HG02759 (cell line): ENCODE results near the gene ARHGAP22.
A peak's percentile ranks its signal among the peaks of the same experiment; 100 is the strongest.

Source experiments
- ATAC-seq: cut with Tn5 transposase; IDR thresholded peaks from one replicate; pipeline ENCODE4 v1.9.1; 2021; ENCODE audit warnings: mild to moderate bottlenecking, moderate library complexity; ENCODE audit not compliant: unreplicated experiment

The ARHGAP22 gene

DNA sequence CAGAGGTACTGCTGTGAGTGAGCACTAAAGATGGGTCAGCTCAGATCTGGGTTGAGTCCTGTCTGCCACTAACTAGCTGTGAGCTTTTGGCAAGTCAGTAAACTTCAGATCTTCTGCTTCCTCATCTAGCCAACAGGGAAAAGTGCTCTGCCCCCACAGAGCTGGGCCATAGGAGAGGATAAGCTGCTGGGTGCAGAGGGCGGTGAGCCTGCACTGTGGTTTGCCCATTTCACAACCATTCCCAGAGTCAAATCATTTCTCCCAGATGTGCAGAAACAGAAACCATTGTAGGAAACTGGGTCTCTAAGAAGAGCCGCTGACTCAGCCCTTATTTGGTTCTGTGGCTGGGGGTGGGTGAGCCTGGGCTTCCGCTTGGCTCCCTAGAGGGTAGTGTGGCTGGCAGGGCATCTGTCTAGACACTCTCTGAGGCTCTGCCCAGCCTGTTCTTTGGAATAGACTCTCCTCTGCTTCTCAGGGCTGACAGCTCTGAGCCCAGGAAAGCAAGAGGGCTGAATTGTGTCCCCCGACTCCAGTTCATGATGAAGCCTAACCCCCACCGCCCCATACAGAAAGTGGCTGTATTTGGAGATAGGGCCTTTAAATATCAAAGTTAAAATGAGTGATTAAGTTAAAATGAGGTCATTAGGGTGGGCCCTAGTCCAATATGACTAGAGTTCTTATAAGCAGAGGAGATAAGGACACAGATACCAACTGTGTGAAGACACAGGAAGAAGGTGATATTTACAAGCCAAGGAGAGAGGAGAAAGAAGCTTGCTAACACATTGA is 29.5 kb upstream of the ARHGAP22 start:
- ATAC-seq: peak; percentile 98

DNA sequence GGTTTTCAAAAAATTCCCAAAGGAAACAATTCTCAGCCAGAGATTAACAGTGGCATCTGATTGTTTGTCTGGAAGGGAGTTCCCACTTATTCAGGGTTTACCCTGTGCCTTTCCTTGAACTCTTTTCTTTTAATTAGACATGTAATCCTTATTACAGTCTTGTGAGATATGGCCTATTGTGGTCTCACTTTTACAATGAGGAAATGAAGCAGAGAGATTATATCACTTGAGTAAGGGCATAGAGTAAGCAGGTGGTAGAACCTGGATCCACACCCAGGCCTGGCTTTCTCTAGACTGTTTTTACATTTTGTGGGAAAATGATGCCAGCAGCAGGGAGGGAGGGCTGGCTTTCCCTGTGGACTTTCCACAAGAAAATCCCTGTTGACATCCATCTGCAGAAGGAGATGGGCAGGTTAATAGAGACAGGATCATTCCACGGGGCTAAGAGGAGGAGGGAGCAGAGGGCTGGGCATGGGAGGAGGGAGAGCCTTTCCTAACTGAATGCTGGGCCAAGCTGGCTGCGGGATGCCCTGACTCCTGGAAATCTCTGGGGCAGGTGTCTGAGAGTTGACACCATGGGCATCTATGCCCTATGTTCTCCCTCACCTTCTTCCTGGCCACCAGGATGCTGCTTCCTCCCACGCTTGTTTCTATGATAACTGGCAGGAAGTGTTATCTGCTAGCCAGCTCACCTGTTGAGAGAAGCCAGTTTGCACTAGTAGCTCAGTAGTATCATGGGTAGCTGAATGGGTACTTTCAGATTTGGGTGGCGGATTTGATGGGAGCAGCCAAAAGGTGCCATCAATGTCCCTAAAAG is 28.7 kb upstream of the ARHGAP22 start:
- peak; percentile 36 for ATAC-seq

DNA sequence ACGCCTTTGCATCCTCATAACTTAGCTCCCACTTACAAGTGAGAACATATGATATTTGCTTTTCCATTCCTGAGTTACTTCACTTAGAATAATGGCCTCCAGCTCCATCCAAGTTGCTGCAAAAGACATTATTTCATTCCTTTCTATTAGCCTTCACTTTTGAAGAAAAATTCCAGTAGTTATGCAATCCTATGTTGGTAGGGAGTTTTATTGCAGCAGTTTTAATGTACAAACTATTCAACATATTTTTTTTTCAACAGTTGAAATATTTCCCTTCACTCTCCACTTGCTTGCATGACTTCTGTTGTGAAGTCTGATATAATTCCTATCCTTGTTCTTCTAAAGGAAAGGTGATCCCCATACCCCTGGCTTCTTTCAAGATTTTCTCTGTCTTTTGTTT is 27.3 kb upstream of the ARHGAP22 start:
- ATAC-seq: no peak

DNA sequence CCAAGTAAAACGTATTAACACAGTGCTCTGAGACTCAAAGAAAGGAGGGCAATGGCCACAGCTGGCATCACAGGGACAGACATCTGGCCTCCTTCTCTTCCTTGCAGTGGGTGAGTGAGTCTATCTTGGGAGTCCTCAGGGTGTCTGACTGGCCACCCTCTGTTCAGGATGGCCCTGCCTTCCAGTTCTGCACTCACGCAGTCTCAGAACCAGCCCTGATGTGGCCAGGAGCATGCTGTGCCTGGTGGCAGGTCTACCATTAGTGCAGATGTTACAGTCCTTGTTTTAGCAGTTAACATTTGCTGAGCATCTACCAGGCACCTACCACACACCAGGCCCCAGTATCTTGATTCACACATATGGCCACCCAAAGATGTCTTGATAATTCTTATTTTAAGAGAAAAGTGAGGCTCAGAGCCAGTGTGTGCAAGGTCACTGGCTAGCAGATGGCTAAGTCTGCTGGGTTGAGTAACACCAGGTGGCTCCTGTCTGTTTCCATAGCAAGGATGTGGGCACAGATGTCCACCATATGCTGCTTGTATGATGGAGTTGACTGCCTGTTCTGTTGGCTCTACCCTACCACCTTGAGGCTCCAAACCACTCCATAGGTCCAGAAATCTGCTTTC is 23.2 kb upstream of the ARHGAP22 start:
- ATAC-seq: no peak

DNA sequence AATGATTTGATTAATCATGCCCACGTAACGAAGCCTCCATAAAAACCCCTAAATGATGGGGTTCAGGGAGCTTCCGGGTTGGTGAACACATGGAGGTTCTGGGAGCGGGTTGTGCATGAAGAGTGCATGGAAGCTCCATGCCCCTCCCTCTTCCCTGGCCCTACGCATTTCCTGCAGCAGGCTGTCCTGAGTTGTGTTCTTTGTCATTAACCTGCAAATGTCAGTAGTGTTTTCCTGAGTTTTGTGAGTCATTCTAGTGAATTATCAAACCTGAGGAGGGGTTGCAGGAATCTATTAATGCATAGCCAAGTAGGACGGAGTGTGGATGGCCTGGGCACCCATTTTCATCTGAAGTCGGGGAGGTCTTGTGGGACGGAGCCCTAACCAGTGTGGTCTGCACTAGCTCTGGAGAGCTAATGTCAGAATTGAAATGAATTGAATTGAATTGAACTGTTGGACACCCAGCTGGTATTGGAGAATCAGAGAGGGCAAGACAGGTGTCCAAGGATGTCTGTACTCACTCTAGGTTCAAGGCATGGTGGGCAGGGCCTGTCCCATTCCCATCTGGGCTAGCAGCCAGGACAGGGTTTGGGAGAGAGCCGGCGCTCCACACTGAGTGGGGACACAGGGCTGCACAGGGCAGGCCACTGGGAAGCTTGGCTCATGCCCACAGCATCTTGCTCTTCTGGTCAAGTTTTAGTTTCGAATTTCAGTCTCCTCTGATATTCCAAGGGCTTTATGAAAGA is 22.3 kb upstream of the ARHGAP22 start:
- ATAC-seq: no peak

DNA sequence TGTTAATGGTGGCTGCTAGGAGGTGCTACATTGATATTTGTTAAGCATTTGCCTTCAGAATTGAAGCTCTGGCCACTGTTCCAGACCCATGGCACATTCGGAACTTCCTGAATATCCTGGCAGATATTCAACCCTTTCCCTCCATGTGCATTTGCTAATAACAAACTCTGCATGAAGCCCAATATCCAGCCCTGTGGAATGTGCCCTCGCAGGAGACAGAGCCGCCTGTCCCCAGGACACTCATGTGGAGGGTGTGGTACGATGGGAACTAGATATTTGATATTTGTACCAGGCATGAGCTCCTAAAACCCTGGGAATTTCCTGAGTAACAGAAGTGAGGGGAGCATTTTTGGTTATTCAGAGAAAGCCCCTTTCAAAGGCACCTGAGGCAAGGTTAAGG is 21.6 kb upstream of the ARHGAP22 start:
- no peak for ATAC-seq

DNA sequence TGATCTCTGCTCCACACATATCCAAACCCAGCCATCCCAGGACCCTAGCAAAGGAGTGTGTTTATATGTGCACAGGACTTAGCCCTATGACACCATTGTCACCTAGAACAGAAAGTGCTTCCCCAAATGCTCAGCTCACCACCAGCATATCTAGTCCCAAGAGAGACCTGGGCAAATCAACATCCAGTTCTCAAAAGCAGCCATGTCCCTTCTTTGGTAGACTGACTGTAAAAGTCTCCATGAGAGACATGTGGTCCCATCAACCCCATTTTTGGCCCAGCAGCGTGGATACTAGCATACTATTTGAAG is 20.9 kb upstream of the ARHGAP22 start:
- no peak for ATAC-seq

DNA sequence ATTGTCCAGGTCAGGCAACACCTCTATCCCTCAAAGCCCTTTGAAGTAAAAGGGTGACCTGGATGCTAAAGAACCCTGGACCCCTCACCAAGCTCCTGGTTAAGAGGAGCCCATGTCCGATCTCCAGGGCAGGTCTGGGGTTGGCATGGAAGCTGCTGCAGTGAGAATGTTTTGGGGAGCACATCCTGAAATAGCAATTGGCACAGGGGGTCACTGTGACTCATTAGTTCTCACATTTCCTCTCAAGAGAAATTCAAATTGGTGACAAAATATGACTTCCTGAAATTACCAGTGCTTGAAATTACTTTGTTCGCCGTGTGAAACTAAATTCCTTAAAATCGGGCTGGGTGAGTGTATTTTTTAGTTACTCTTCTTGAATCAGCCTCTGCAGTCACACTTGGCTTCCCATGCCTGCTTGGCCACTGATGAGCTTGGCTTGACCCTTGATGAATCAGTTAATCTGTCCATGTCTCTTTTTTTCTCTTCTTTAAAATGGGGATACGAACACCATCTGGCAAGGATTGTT is 18.8 kb upstream of the ARHGAP22 start:
- ATAC-seq: no peak

DNA sequence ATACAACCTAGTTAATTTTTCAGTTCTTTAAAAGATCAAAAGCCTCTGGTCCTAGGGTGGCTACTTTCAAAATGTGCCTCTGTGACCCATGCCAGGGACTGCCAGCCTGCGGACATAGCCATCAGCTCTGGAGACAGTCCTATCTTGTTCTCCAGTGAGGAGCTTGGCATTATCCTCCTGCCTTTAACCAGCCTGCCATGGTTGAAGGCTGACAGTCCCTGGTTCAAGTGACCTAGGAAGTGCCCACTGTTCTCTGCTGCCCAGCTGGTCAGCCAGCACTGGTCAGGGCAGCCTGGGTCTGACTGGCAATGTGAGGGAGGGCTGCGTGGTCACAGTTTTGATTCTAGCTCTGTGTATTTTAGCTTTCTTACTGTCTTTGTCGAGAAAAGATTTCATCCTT is 18.1 kb upstream of the ARHGAP22 start:
- ATAC-seq: no peak

DNA sequence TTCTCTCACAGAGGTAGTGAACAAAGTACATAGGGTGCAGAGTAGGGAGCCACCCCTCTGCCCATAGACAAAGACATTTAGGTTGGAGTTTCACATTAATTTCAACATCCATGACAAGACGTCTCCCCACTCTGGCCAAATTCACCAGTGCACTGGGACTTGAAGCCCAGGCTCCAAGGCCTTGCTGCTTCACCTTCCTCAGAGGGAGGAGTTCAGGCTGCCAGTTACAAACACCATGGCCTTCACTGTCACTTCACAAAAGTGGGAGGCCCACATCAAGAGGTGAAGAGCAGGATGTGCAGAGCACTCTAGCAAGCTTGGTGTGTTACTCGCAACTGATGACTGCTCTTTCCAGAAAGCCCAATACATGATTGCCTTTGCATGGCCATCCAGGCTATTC is 15.8 kb upstream of the ARHGAP22 start:
- ATAC-seq: no peak

DNA sequence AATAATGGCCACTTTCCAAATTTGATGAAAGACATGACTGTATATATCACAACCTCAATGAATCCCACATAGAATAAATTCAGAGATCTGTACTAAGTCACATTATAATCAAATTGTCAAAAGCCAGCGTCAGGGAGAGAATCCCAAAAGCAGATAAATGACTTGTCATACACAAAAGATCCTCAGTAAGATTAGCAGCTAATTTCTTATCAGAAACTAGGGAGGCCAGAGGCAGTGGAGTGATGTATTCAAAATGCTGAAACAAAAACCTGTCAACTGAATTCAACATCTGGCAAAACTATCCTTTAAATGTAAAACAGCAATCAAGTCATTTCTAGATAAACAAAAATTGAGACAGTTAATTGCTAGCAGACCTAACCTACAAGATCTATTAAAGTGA is 11.6 kb upstream of the ARHGAP22 start:
- no peak for ATAC-seq

DNA sequence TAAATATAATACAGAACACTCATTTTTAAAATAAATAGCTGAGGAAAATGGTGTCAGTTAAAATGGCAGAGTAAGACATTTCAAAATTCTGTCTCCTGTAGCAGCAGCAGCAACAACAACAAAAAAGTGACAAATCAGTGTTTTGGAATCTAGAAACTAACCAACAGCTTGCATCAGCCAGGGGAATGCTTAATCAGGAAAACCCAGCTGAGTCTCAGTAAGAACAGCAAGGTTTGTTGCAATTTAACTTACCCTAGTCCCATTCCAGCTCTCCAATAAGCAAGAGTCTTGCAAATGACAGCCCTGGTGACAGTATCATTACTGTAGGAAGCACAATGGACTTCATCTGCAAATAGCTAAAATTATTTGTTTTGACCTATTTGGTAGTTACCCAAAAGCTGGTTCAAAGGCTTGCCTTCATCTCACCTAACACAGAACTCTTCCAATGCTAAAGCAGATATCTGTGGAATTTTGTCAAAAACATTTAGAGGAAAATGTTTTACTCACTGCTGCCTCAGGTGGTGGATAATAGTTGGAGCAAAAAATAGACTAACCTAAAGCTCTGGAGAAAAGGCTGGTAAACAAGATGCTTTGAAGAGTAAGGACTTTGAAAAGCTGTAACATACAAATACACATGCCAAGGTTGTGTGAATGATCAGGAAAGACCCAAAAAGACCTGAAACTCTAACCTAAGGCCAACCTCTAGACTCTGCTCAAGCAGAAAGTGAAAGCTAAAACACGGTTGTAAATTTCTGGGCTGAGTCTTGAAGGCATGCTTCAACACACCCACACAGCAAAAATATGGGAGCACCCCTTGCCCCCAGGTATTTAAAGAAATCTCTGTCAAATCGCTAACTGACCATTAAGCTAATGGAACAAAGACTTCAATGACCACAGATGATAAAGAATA is 9.9 kb upstream of the ARHGAP22 start:
- peak; percentile 90 for ATAC-seq

DNA sequence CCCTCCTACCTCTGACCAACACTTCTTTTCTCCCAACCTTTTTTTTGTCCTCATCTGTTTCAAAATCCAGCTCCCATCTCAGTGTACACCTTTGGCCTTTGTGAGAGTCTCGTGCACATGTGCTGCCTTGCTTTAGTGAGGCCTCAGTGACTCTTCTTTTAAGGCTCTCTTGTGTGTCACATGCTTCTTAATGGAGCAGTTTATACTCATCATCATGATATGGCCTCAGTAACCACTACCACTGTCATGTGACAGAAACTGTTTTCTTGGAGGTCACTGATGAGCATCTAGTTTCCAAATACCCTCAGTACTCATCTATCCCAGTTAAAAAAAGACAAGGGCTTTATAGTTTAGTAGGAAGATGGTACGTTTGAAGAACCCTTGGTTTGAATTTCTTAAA is 8.1 kb upstream of the ARHGAP22 start:
- ATAC-seq: no peak

DNA sequence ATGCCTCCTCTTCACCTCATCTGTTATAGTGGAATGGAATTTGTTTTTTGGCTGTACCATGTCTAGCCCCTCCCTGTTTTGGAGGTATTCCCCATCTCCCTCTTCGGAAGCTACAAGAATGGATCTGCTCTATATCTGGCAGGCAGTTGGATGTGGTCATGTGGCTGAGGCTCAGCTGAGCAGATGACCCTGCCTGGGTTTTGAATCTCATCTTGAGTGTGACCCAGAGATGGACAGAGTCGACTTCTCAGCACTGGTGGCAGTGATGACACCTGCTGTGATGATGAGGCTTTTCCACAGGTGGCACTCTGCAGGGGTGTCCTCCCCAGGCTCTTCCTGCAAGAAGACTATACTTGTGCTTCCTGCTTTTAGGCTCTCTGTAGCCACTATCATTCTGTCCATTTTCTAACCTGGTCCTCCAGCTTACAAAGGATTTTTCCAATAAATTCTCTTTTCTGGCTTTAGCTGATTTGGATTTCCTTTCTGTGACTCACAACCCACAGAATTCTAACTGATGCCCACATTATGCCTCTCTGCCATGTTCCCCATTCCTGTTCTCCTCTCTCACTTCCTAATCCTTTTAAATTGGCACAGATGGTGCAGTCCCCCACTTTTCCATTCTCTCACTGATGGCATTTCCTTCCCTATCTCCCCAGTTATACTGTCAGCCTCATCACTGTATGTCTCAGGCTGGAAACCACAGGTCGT is 7.5 kb upstream of the ARHGAP22 start:
- ATAC-seq: no peak

DNA sequence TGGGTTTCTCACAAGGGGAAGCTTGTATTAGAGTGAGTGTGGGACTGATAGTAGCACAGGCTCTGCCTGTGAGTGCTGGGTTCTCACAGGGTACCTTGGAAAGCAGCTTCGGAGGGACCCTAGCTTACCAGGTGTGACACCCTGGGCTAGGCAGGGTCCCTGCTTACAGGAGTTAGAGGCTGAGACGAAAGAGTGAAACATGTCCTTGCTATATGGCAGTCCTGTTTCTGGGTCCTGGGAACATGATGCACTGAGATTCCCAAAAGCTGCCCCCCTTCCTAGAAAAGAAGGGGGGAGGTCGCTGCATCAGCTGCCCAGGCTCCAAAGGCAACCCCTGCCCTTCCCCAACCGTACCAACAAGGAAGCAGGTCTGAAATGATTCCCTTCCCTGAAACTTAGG is 6.3 kb upstream of the ARHGAP22 start:
- no peak for ATAC-seq

DNA sequence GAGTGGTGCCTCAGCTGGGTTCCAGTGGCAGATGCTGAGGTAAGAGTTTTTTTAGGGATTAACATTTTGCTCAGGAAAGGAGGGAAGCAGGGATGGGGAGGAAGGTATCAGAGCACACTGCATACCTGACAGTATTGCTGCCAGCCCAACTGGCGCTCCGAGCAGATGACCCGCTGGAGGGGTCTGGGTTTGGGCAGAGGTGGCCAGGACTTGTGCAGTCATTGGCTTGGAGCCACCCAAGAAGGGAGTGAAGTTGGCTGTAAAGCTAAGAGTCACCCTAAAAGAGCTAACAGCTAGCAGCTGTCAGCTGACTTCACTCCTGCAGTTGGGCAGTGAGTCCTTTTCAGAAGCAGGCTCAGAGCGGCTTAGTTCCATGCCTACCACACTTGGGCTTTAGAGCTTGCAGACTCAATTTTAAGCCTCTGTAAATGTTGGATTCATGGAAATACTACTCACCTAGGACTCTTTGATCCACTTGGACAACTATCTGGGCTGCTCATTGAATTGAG is 5.8 kb upstream of the ARHGAP22 start:
- ATAC-seq: no peak

DNA sequence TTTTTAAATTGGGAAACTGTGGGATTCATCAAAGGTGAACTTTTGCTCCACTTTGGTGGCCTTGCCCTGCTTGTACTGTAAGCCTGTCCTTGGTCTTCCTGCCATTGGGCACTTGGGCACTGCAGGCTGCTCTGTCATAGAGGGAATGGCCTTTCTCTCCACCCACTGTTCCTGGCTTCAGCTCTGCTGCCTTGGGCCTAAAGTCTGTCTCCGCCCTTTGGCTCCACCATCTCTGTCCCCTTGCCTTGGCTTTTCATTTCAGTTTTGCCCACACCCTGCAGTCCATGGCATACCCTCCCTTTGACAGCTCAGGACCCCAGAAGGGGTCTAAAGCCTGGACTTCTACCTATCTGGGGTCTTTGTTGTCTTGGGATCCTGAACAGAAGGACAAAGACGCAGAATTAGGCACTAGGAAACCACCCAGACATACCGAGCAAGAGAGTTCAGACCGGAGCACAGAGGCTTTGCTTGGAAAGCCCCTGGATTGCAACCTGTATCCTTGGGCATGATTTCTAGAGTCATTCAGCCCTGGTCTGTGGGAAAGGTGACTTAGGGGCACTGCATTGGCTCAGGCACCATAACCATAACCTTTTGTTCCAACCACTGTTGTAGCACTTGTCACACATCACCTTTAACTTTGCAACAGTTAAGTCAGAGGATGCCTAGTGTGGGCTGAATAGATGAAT is 5.2 kb upstream of the ARHGAP22 start:
- no peak for ATAC-seq

DNA sequence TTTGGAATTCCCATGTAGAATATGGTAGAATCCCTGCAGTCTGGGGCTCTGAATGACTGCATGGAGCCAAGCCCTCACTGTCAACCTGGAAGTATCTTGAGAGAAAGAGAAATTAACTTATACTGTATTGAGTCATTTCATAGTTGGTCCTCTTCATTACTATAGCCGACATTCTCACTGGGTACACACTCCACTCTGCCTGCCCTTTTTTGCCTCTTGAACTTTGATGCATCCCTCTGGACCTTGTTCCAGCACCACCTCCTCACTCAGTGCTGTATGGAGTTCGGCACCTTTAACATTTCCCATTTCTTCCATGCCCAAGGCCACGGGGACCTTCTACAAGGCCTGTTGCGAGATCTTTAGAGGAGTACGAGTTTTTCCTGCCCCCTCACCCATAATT is 4.6 kb upstream of the ARHGAP22 start:
- ATAC-seq: no peak

DNA sequence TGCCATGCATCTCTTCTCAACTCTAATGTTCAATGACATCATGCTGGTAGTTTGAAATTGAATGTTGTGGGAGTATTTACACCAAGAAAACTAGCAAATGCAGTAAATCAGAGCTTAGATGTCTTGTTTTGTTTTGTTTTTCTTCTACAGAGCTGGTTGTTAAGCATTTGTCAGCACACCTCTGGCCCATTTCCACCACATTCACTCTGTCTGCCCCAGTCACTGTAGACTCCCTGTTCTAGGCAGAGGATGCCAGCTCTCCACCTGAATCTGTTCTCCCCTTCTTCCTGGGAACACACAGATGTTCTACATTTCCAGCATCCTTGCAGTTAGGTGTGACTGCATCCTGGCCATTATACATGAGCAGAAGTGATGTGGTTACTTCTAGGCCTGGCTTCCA is 4.1 kb upstream of the ARHGAP22 start:
- ATAC-seq: no peak
